ENCODE data around the gene PTCH2. TPM values are rescaled to one million over a fixed set of nuclear protein-coding genes. Genes with fewer than 3 reads are reported as not detected.

The PTCH2 gene
- total RNA-seq, 2 experiments from 2014 or later: 0.61 to 0.62 TPM

DNA sequence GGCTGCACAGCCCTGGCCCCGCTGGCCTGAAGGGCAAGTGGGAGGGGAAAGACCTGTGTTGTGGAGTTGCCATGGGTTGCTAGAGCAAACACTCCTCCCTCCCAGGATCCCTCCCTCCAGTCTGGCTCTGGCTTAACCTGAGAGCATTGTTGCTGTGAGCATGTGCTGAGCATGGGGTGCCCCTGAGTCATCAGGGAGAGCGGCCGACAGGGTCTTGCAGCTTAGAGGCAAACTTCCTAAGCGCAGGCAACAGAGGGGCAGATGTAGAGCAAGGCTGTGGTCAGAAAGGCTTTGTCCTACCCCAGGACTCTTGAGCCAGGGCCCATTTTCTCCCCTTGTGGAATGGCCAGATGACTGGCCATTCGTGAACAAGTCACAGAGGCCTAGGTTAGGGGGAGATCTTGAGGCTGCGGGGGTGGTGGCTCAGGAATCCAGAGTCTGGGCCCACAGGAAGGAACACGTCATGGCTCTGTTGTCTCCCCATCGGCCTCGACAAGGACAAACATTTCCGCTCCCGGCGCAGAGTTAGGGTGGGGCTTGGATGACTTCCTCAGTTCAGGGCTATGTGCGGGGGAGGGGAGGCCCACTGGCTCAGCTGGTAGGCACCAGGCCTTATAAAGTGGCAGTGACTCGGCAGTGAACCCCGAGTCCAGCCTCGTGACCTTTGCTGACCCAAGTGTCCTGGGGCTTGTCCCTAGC lies 35.5 kb downstream of the PTCH2 start:
- peaks cover 90% of the 10 kb centered on the region for H3K4me1 Mint-ChIP-seq (ENCODE audit: low read depth)
- peak overlapping the region; percentile 73 for H3K4me3 Mint-ChIP-seq
- ChIA-PET POLR2A (interaction anchor here (0.7 to 15.8 kb wide), 9 partner anchors 7 to 85 kb away, joined by 3 to 404 read pairs (median 37); partner anchors contain the start of genes PLK3, RNU5D-1 and RPS8), CTCF (interaction anchor here (1.3 to 3.5 kb wide), 9 partner anchors 7 to 83 kb away, joined by 3 to 53 read pairs (median 12); partner anchors contain the start of genes BEST4, PLK3 and RNU5D-1)
- intact Hi-C loops (cut with micrococcal nuclease): loop anchor here (1.0 to 10.0 kb wide), 8 partner anchors 33 to 880 kb away; partner anchors contain the start of genes ARMH1, GPBP1L1, HECTD3 and NASP
- DNase-seq: peak; percentile 95
- H3K36me3 Mint-ChIP-seq: peaks cover 70% of the 10 kb centered on the region
- peak overlapping the region; percentile 98 for H3K27ac Mint-ChIP-seq
- H3K27me3 Mint-ChIP-seq: no peaks in the 10 kb centered on the region
- H3K9me3 Mint-ChIP-seq: no peaks in the 10 kb centered on the region

DNA sequence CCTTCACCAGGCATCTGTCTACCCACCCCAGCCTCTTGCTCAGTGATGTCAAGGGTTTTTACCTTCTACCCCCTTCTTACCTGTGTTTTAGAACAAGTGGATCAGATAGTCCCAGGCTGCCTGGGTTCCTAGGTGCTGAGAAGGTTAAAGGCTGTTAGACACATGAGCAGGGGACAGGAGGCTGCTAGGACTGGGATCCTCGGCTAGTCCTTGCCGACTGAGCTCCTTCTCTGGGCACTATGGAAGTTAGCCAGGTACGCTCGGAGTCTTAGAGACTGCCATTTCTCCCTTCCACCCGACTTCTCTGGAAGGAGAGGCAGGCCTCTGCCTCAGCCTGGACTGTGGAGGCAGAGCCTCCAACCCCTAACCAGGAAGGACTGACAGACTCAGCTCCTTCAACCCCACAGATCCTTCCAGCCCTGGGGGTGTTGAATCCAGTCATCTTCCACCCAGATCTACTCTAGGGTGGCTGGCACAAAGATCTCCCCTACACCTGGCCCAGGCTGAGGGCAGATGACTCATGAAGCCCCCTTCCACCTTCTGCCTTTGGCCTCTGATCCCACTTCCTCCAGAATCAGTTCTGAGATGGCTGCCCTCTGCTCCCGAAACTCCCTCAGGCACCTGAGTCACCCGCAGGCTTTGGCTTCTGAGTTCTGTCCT lies 36.2 kb downstream of the PTCH2 start, which contains the start of gene DYNLT4:
Gene DYNLT4, minus strand, starts transcription at position 648 of the 660 bp plus-strand sequence. CDS start 683 bp downstream, outside the sequence.
- POLR2A ChIA-PET: interaction anchor here (1.3 to 15.8 kb wide), 6 partner anchors 7 to 84 kb away, joined by 5 to 404 read pairs (median 86); partner anchors contain the start of genes PLK3, RNU5D-1 and RPS8
- Mint-ChIP-seq H3K4me1 (ENCODE audit: low read depth) (peaks cover 90% of the 10 kb centered on the region), H3K9me3 (no peaks in the 10 kb centered on the region), H3K27ac (peak within 1 kb of the TSS; percentile 98), H3K36me3 (peaks cover 72% of the 10 kb centered on the region), H3K27me3 (no peaks in the 10 kb centered on the region), H3K4me3 (peak within 1 kb of the TSS; percentile 73)
- intact Hi-C loops (cut with micrococcal nuclease): loop anchor here (1.0 to 10.0 kb wide), 8 partner anchors 32 to 880 kb away; partner anchors contain the start of genes ARMH1, GPBP1L1, HECTD3 and NASP
- CTCF ChIA-PET: interaction anchor here (1.0 to 3.5 kb wide), 3 partner anchors 11 to 14 kb away, joined by 3 to 40 read pairs (median 22); no protein-coding TSS in a partner anchor
- no peak for DNase-seq

DNA sequence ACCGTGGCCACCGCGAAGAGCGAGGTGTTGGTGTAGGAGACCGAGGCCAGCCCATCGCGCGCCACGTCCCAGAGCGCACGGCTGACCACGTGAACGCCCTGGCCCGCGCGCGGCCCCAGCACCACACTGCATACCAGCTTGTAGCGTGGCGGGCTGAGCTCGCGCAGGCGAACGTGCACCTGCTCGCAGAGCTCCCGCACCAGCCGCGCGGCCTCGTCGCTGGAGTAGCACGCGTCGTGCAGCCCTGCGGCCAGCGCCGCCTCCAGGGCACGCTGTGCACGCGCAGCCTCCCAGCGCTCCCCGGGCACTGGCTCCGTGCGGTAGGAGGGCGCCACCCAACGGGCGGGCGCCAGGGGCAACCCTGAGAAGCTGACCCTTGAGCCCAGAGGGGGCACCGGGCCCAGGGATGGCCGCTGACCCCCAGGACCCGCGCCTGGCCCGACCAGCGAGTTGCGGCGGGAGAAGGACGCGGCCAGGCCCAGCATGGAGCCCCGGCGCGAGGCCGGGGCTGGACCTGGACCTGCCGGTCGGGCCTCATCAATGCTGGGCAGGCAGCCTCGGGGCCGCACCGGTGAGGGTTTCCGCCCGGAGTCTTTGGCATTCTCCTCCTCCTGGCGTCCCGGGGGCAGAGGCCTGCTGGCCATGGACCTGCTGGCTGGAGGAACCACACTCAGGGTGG lies 36.9 kb downstream of the PTCH2 start:
- intact Hi-C loops (cut with micrococcal nuclease): loop anchor here (2.0 to 10.0 kb wide), 7 partner anchors 31 to 881 kb away; partner anchors contain the start of genes ARMH1, GPBP1L1, HECTD3 and NASP
- Mint-ChIP-seq H3K4me3 (peak overlapping the region; percentile 73), H3K36me3 (peaks cover 75% of the 10 kb centered on the region), H3K4me1 (ENCODE audit: low read depth) (peaks cover 84% of the 10 kb centered on the region), H3K9me3 (no peaks in the 10 kb centered on the region), H3K27me3 (no peaks in the 10 kb centered on the region), H3K27ac (peak overlapping the region; percentile 98)
- no peak for DNase-seq
- ChIA-PET CTCF (interaction anchor here (0.7 to 1.0 kb wide), 2 partner anchors 12 kb away, joined by 3 read pairs; no protein-coding TSS in a partner anchor), POLR2A (interaction anchor here (1.3 to 15.8 kb wide), 4 partner anchors 14 to 84 kb away, joined by 5 to 404 read pairs (median 86); partner anchors contain the start of gene RNU5D-1)

DNA sequence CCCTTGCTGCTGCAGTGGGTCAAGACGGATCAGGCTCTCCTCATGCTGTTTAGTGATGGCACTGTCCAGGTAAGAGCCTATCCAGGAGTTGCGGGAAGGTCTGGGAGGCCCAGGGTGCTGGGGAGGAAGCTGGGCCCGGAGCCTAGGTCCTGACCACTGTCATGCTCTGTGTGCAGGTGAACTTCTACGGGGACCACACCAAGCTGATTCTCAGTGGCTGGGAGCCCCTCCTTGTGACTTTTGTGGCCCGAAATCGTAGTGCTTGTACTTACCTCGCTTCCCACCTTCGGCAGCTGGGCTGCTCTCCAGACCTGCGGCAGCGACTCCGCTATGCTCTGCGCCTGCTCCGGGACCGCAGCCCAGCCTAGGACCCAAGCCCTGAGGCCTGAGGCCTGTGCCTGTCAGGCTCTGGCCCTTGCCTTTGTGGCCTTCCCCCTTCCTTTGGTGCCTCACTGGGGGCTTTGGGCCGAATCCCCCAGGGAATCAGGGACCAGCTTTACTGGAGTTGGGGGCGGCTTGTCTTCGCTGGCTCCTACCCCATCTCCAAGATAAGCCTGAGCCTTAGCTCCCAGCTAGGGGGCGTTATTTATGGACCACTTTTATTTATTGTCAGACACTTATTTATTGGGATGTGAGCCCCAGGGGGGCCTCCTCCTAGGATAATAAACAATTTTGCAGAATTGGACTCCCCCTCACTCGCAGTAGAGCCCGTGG lies 37.6 kb downstream of the PTCH2 start:
- Mint-ChIP-seq H3K27me3 (no peaks in the 10 kb centered on the region), H3K36me3 (peaks cover 75% of the 10 kb centered on the region), H3K4me3 (peak overlapping the region; percentile 32), H3K27ac (peak overlapping the region; percentile 93), H3K4me1 (ENCODE audit: low read depth) (peaks cover 77% of the 10 kb centered on the region), H3K9me3 (no peaks in the 10 kb centered on the region)
- no peak for DNase-seq
- POLR2A ChIA-PET: interaction anchor here (2.0 to 15.8 kb wide), 3 partner anchors 15 to 83 kb away, joined by 7 to 404 read pairs (median 94); partner anchors contain the start of gene RPS8
- CTCF ChIA-PET: interaction anchor here (0.7 to 1.0 kb wide), 4 partner anchors 11 to 15 kb away, joined by 3 read pairs; no protein-coding TSS in a partner anchor
- intact Hi-C loops (cut with micrococcal nuclease): loop anchor here (2.0 to 10.0 kb wide), 7 partner anchors 31 to 882 kb away; partner anchors contain the start of genes ARMH1, GPBP1L1, HECTD3 and NASP

DNA sequence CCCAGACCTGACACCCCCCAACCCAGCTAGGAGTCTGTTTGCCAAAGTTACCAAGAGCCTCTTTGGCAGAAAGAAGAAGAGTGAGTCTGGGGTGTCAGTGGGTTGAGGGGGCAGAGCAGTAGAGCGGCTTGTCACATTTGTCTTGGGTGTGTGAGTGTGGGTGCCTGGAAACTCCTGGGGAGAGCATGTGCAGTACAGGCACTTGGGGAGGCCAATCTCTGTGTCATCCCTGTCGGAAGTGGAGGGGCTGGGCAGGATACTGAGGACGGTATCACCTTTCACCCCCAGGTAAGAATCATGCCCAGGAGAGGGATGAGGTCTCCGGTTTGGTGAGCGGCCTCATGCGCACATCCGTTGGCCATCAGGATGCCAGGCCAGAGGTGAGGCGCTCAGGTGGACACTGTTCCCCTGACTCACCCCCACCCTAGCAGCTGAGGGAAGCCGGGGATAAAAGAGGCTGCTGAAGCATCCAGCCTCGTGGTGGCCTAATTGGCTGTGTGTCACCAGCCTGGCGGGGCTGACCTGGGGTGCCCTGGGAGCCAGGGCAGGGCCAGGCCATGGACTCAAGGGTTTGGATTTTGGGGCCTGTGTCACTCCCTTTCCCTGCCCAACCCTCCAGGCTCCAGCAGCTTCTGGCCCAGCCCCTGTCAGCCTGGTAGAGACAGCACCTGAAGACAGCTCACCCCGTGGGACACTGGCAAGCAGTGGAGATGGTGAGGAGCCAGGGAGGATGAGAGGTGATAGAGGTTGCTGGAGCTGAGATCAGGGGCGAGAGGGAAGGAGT lies 39.5 kb downstream of the PTCH2 start:
- intact Hi-C loops (cut with micrococcal nuclease): loop anchor here (10.0 kb wide), 3 partner anchors 169 to 501 kb away; partner anchors contain the start of genes HECTD3 and UROD
- Mint-ChIP-seq H3K4me1 (ENCODE audit: low read depth) (peaks cover 62% of the 10 kb centered on the region), H3K27ac (peak overlapping the region; percentile 93), H3K36me3 (peaks cover 62% of the 10 kb centered on the region), H3K9me3 (no peaks in the 10 kb centered on the region), H3K27me3 (no peaks in the 10 kb centered on the region), H3K4me3 (peak overlapping the region; percentile 93)
- ChIA-PET CTCF (no interaction called here), POLR2A (interaction anchor here (1.0 to 15.8 kb wide), 5 partner anchors 8 to 28 kb away, joined by 3 to 404 read pairs (median 7); partner anchors contain the start of genes BTBD19, DYNLT4 and RPS8)
- DNase-seq: no peak

DNA sequence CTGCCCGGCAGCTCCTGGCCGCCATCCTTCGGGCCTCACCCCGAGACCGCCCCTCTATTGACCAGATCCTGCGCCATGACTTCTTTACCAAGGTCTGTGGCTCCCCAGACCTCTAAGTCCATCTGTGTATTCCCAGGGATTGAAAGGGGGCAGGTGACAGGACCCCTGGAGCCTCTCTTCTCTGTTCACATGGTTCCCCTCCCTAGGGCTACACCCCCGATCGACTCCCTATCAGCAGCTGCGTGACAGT lies 40.1 kb downstream of the PTCH2 start:
- ChIA-PET CTCF (no interaction called here), POLR2A (interaction anchor here (1.0 to 15.8 kb wide), 3 partner anchors 9 to 28 kb away, joined by 4 to 404 read pairs (median 263); partner anchors contain the start of genes BTBD19, DYNLT4 and RPS8)
- peak overlapping the region; percentile 93 for H3K4me3 Mint-ChIP-seq
- peak overlapping the region; percentile 93 for H3K27ac Mint-ChIP-seq
- peaks cover 58% of the 10 kb centered on the region for H3K4me1 Mint-ChIP-seq (ENCODE audit: low read depth)
- no peaks in the 10 kb centered on the region for H3K9me3 Mint-ChIP-seq
- no peaks in the 10 kb centered on the region for H3K27me3 Mint-ChIP-seq
- no peak for DNase-seq
- intact Hi-C loops (cut with micrococcal nuclease): loop anchor here (10.0 kb wide), 3 partner anchors 168 to 502 kb away; partner anchors contain the start of genes HECTD3 and UROD
- H3K36me3 Mint-ChIP-seq: peaks cover 58% of the 10 kb centered on the region

DNA sequence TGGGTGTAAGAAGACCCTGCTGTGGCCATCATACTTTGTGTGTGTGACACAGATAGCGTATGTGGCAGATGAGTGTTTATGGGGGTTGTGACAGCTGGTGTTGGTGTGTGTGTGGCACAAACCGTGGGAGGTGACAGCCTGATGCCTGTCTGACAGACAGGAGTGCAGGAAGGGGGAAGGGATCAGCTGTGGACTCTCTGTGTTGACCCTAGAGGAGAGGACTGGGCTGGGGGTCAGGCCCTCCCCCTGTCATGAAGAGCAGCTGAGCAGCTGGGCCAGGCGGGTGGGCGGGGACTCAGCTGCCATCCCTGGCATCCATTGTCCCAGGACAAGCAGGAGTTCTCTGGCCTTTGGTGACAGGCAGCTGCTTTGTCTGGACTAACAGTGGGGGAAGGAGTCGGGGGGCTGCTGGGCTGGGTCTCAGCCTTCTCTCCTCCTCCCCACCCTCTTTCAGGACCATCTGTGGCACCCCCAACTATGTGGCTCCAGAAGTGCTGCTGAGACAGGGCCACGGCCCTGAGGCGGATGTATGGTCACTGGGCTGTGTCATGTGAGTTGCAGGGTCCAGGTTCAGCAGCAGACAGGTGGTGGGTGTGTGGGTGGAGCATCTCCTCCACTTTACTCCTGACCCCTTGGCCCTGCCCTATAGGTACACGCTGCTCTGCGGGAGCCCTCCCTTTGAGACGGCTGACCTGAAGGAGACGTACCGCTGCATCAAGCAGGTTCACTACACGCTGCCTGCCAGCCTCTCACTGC lies 40.6 kb downstream of the PTCH2 start:
- Mint-ChIP-seq H3K4me1 (ENCODE audit: low read depth) (peaks cover 53% of the 10 kb centered on the region), H3K9me3 (no peaks in the 10 kb centered on the region), H3K27me3 (no peaks in the 10 kb centered on the region), H3K27ac (peak overlapping the region; percentile 93), H3K4me3 (peak overlapping the region; percentile 93), H3K36me3 (peaks cover 57% of the 10 kb centered on the region)
- ChIA-PET POLR2A (interaction anchor here (1.0 to 15.8 kb wide), 7 partner anchors 9 to 184 kb away, joined by 4 to 404 read pairs (median 36); partner anchors contain the start of genes BTBD19, DYNLT4, EIF2B3 and RPS8), CTCF (no interaction called here)
- intact Hi-C loops (cut with micrococcal nuclease): loop anchor here (1.0 to 10.0 kb wide), 4 partner anchors 17 to 502 kb away; partner anchors contain the start of genes HECTD3 and UROD
- peak; percentile 43 for DNase-seq

DNA sequence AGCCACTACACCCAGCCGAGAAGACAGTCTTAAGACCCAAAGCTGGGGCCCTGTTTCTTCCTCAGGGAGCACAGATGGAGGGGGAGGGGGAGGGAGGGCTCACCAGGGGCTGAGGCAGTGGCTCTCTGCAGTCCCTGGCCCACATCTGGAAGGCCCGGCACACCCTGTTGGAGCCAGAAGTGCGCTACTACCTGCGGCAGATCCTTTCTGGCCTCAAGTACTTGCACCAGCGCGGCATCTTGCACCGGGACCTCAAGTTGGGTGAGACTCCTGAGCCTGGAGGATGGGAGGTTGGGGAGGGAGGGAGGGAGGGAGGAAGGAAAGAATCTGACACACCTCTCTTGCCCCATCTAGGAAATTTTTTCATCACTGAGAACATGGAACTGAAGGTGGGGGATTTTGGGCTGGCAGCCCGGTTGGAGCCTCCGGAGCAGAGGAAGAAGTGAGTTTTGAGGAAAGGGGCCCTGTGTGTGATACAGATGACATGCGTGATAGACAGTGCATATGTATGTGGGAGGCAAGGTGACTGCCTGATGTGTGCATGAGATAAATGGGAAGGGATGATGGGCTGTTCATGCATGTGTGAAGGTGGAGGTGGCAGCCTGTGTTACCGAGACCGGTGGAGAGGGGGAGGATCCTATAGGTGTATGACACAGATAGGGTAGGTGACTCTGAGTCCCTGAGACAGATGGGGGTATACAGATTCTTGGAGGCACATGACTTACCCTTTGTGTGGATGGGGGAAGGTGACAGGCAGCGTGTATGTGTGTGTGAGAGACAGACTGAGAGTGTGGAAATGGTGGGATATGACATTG lies 41.4 kb downstream of the PTCH2 start:
- Mint-ChIP-seq H3K36me3 (peaks cover 50% of the 10 kb centered on the region), H3K4me1 (ENCODE audit: low read depth) (peaks cover 45% of the 10 kb centered on the region), H3K4me3 (peak overlapping the region; percentile 93), H3K27ac (peak overlapping the region; percentile 93), H3K27me3 (no peaks in the 10 kb centered on the region), H3K9me3 (no peaks in the 10 kb centered on the region)
- POLR2A ChIA-PET: interaction anchor here (1.0 to 15.8 kb wide), 8 partner anchors 10 to 184 kb away, joined by 4 to 404 read pairs (median 26); partner anchors contain the start of genes BTBD19, DYNLT4, EIF2B3 and RNU5D-1
- intact Hi-C loops (cut with micrococcal nuclease): loop anchor here (1.0 to 10.0 kb wide), 5 partner anchors 8 to 503 kb away; partner anchors contain the start of genes HECTD3 and UROD
- CTCF ChIA-PET: interaction anchor here (1.8 to 3.6 kb wide), 5 partner anchors 8 to 26 kb away, joined by 9 to 53 read pairs (median 39); partner anchors contain the start of genes BEST4, BTBD19 and RPS8
- DNase-seq: peak; percentile 64

Measured in activated CD4-positive, alpha-beta memory T cell treated with anti-CD3 and anti-CD28 coated beads for 36 hours (primary cell).